Neural cell (in vitro differentiated cells): ENCODE data around the gene ANKRD60. TPM values are rescaled to one million over a fixed set of nuclear protein-coding genes. Genes with fewer than 3 reads are reported as not detected.

ENCODE experiments used
- H2AFZ ChIP-seq: fragments of 200-600, 300-800 bp; sonication (generic), shearing (Covaris generic); 2 replicates; pipeline ENCODE4 v1.6.0; 2014; ENCODE audit warnings: low read depth, mild to moderate bottlenecking, antibody characterized with exemption, low read length, moderate library complexity
- H3F3A ChIP-seq: fragments of 200-600 bp; shearing (Covaris generic); 2 replicates; pipeline ENCODE4 v1.6.1; 2016; ENCODE audit warnings: mild to moderate bottlenecking, moderate library complexity, mixed read lengths, antibody characterized with exemption, low read length; ENCODE audit not compliant: insufficient read depth, poor library complexity, severe bottlenecking
- H3K27ac ChIP-seq: fragments of 200-600, 300-800 bp; sonication (generic), shearing (Covaris generic); 2 replicates; pipeline ENCODE4 v1.5.1; 2014; ENCODE audit warnings: mild to moderate bottlenecking, low read length, moderate library complexity
- H3K27me3 ChIP-seq: fragments of 300-800, 200-600 bp; sonication (generic), shearing (Covaris generic); 2 replicates; pipeline ENCODE4 v1.6.0; 2014; ENCODE audit warnings: mild to moderate bottlenecking, low read depth, low read length, moderate library complexity; ENCODE audit not compliant: insufficient read depth
- H3K36me3 ChIP-seq: fragments of 300-800, 200-600 bp; sonication (generic), shearing (Covaris generic); 2 replicates; pipeline ENCODE4 v1.5.1; 2014; ENCODE audit warnings: mild to moderate bottlenecking, antibody characterized with exemption, low read length, moderate library complexity; ENCODE audit not compliant: insufficient read depth
- H3K4me2 ChIP-seq: fragments of 300-800, 200-600 bp; sonication (generic), shearing (Covaris generic); 2 replicates; pipeline ENCODE4 v1.6.0; 2014; ENCODE audit warnings: mild to moderate bottlenecking, low read length
- H3K4me3 ChIP-seq: fragments of 300-800, 200-600 bp; sonication (generic), shearing (Covaris generic); 2 replicates; pipeline ENCODE4 v1.5.1; 2014; ENCODE audit warnings: mild to moderate bottlenecking, low read length, moderate library complexity
- H3K79me2 ChIP-seq: fragments of 200-600 bp; shearing (Covaris generic); replicated peaks from 2 replicates; pipeline ENCODE4 v1.6.0; 2014; ENCODE audit warnings: mild to moderate bottlenecking, low read length, moderate library complexity; ENCODE audit not compliant: insufficient read depth
- H3K9ac ChIP-seq: fragments of 300-800, 200-600 bp; sonication (generic), shearing (Covaris generic); 2 replicates; pipeline ENCODE4 v1.6.1; 2016; ENCODE audit warnings: mild to moderate bottlenecking, low read length, mixed read lengths
- H3K9me2 ChIP-seq: fragments of 200-600 bp; shearing (Covaris generic); 2 replicates; pipeline ENCODE4 v1.6.1; 2016; ENCODE audit warnings: mild to moderate bottlenecking, low read length, mixed read lengths; ENCODE audit not compliant: insufficient read depth
- H3K9me3 ChIP-seq: fragments of 200-600, 300-800 bp; sonication (generic), shearing (Covaris generic); 2 replicates; pipeline ENCODE4 v1.6.1; 2016; ENCODE audit warnings: mild to moderate bottlenecking, mixed run types, low read length, moderate library complexity, mixed read lengths
- H4K20me1 ChIP-seq: fragments of 200-600 bp; shearing (Covaris generic); 2 replicates; pipeline ENCODE4 v1.6.1; 2016; ENCODE audit warnings: mild to moderate bottlenecking, mixed run types; ENCODE audit not compliant: insufficient read depth
- CTCF ChIP-seq: fragments of 450-650 bp; IDR thresholded peaks from 2 replicates; pipeline ENCODE4 v1.5.1; 2014; ENCODE audit warnings: antibody characterized with exemption, mild to moderate bottlenecking, moderate library complexity; ENCODE audit not compliant: poor library complexity, severe bottlenecking
- EP300 ChIP-seq: fragments of 450-650 bp; conservative IDR thresholded peaks from 2 replicates; pipeline ENCODE4 v1.6.1; 2014; ENCODE audit warnings: antibody characterized with exemption, mild to moderate bottlenecking, moderate library complexity; ENCODE audit not compliant: poor library complexity, severe bottlenecking
- EZH2 ChIP-seq: fragments of 200-600, 300-800 bp; shearing (Covaris generic), sonication (generic); IDR thresholded peaks from 2 replicates; pipeline ENCODE4 v1.6.1; 2014; ENCODE audit warnings: antibody characterized with exemption, low read length, borderline replicate concordance, mild to moderate bottlenecking; ENCODE audit not compliant: insufficient read depth, poor library complexity, severe bottlenecking
- MXI1 ChIP-seq: fragments of 450-650 bp; conservative IDR thresholded peaks from 2 replicates; pipeline ENCODE4 v1.6.1; 2014; ENCODE audit warnings: antibody characterized with exemption, mild to moderate bottlenecking; ENCODE audit not compliant: poor library complexity, severe bottlenecking
- POLR2AphosphoS5 ChIP-seq: IDR thresholded peaks from 2 replicates; pipeline ENCODE4 v1.6.1; 2012
- RAD21 ChIP-seq: fragments of 450-650 bp; conservative IDR thresholded peaks from 2 replicates; pipeline ENCODE4 v1.6.1; 2014; ENCODE audit warnings: antibody characterized with exemption, mild to moderate bottlenecking, moderate library complexity
- REST ChIP-seq: IDR thresholded peaks from 2 replicates; pipeline ENCODE4 v1.6.1; 2012; ENCODE audit warnings: borderline replicate concordance
- SMC3 ChIP-seq: fragments of 450-650 bp; conservative IDR thresholded peaks from 2 replicates; pipeline ENCODE4 v1.6.1; 2014; ENCODE audit warnings: antibody characterized with exemption, mild to moderate bottlenecking, moderate library complexity; ENCODE audit not compliant: poor library complexity
- TAF1 ChIP-seq: IDR thresholded peaks from 2 replicates; pipeline ENCODE4 v1.6.1; 2012; ENCODE audit warnings: low read depth
- polyA plus RNA-seq: library from polyadenylated mRNA; depleted of rRNA; stranded (reverse); fragments of >200 nt; gene quantifications from 2 replicates; pipeline ENCODE4 v1.2.3, GENCODE V29; 2014

The ANKRD60 gene
- polyA plus RNA-seq, 1 donor from 2014 or later = not detected

- Histone ChIP-seq H3K27ac (no peak overlapping the region), H4K20me1 (no peaks in the 10 kb centered on the region), H3K36me3 (no peaks in the 10 kb centered on the region), H3K79me2 (no peaks in the 10 kb centered on the region), H3K9ac (no peak overlapping the region), H3K4me2 (no peak overlapping the region), H3K27me3 (peaks cover 29% of the 10 kb centered on the region), H3K4me3 (no peak overlapping the region), H3K9me2 (no peaks in the 10 kb centered on the region), H3K9me3 (no peaks in the 10 kb centered on the region), H3F3A (no peaks in the 10 kb centered on the region), H2AFZ (no peak overlapping the region)
- TF ChIP-seq EZH2 (no peak), TAF1 (no peak)
Measured at GRCh38 chr20:58224974-58225373, 3.5 kb downstream of the ANKRD60 start.

- H3K9me3 ChIP-seq = no peaks in the 10 kb centered on the region
- no peaks in the 10 kb centered on the region for H4K20me1 ChIP-seq
- no peaks in the 10 kb centered on the region for H3F3A ChIP-seq
- H3K4me3 ChIP-seq = no peak overlapping the region
- no peaks in the 10 kb centered on the region for H3K79me2 ChIP-seq
- no peaks in the 10 kb centered on the region for H3K9me2 ChIP-seq
- H3K27me3 ChIP-seq = peaks cover 20% of the 10 kb centered on the region
- no peak overlapping the region for H2AFZ ChIP-seq
- TF ChIP-seq TAF1 = no peak
- no peak for TF ChIP-seq RAD21
- no peak for TF ChIP-seq SMC3
- TF ChIP-seq MXI1 = no peak
- TF ChIP-seq EP300 = no peak
- TF ChIP-seq EZH2 = no peak
- TF ChIP-seq REST = no peak
- TF ChIP-seq POLR2AphosphoS5 = no peak
- TF ChIP-seq CTCF = no peak
- H3K27ac ChIP-seq = no peak overlapping the region
- H3K36me3 ChIP-seq = no peaks in the 10 kb centered on the region
- no peak overlapping the region for H3K4me2 ChIP-seq
- no peak overlapping the region for H3K9ac ChIP-seq
Measured at GRCh38 chr20:58224097-58224496, 4.4 kb downstream of the ANKRD60 start.

GRCh38 chr20:58223358-58223941, 5.0 kb downstream of the ANKRD60 start:
- no peaks in the 10 kb centered on the region for H3K36me3 ChIP-seq
- no peaks in the 10 kb centered on the region for H3K9me3 ChIP-seq
- no peak overlapping the region for H2AFZ ChIP-seq
- H3F3A ChIP-seq = no peaks in the 10 kb centered on the region
- H3K4me3 ChIP-seq = no peak overlapping the region
- H3K79me2 ChIP-seq = no peaks in the 10 kb centered on the region
- H4K20me1 ChIP-seq = no peaks in the 10 kb centered on the region
- no peak overlapping the region for H3K27ac ChIP-seq
- no peak overlapping the region for H3K4me2 ChIP-seq
- peaks cover 15% of the 10 kb centered on the region for H3K27me3 ChIP-seq
- no peak overlapping the region for H3K9ac ChIP-seq
- no peaks in the 10 kb centered on the region for H3K9me2 ChIP-seq
- TF ChIP-seq REST (no peak), SMC3 (no peak), POLR2AphosphoS5 (no peak), RAD21 (no peak), CTCF (no peak), EZH2 (no peak), TAF1 (no peak), MXI1 (no peak), EP300 (no peak)
